B cell (primary cell): ENCODE data around the gene PLD5. TPM values are rescaled to one million over a fixed set of nuclear protein-coding genes. Genes with fewer than 3 reads are reported as not detected.

Source experiments
- ATAC-seq: fragments of 200-7000 bp; cut with Tn5 transposase; one replicate; pipeline ENCODE4 v1.10.0; 2021; ENCODE audit warnings: low read depth, mild to moderate bottlenecking, moderate number of reproducible peaks, moderate library complexity
- CTCF ChIA-PET: fragments of 350-600 bp; sonication (Branson Sonifier 250); formaldehyde crosslinking; loops from one replicate; lab custom pipeline; 2021; ENCODE audit warnings: antibody characterized with exemption, inconsistent platforms; lab: Charles Lee
- POLR2A ChIA-PET: fragments of 350-600 bp; sonication (Branson Sonifier 250); formaldehyde crosslinking; loops from one replicate; lab custom pipeline; 2021; ENCODE audit warnings: antibody characterized with exemption; lab: Charles Lee
- DNase-seq: peaks from one replicate; pipeline ENCODE4 v3.0.0; 2013
- H2AFZ ChIP-seq: 2 replicates; pipeline ENCODE4 v1.6.1; 2012; ENCODE audit warnings: mild to moderate bottlenecking, low read depth, low read length; ENCODE audit not compliant: insufficient read depth, poor library complexity, severe bottlenecking
- H3K27ac ChIP-seq, 2 donors: 1 replicate in 1 of 2; 2 replicates in 1 of 2; pipeline ENCODE4 v1.5.1; 2012 to 2013; ENCODE audit warnings: low read length in 2 of 2, mild to moderate bottlenecking in 2 of 2, moderate library complexity in 1 of 2
- H3K27me3 ChIP-seq, 4 experiments: fragments of 200-600 bp in 1 of 4; sonication (generic) in 1 of 4; replicated peaks in 1 of 4; 1 replicate in 2 of 4; 2 replicates in 2 of 4; pipeline versions ENCODE4 v1.6.1 to v1.7.0; 2013 to 2016; ENCODE audit warnings: low read length in 3 of 4, mild to moderate bottlenecking in 2 of 4, mixed read lengths in 1 of 4, moderate library complexity in 1 of 4; ENCODE audit not compliant: insufficient read depth in 4 of 4, control insufficient read depth in 3 of 4; ENCODE audit errors: control extremely low read depth in 1 of 4
- H3K36me3 ChIP-seq, 2 experiments: replicated peaks in 1 of 2; 1 replicate in 1 of 2; 2 replicates in 1 of 2; pipeline versions ENCODE4 v1.6.1 to v1.7.1; 2013; ENCODE audit warnings: low read length in 1 of 2; ENCODE audit not compliant: insufficient read depth in 2 of 2, control insufficient read depth in 1 of 2; ENCODE audit errors: control extremely low read depth in 1 of 2, extremely low read depth in 1 of 2
- H3K4me1 ChIP-seq, 2 donors: fragments of 200-600 bp in 1 of 2; sonication (generic) in 1 of 2; 1 replicate in 1 of 2; 2 replicates in 1 of 2; pipeline versions ENCODE4 v1.5.1 to v1.6.1; 2013 to 2017; ENCODE audit warnings: low read length in 2 of 2; ENCODE audit not compliant: control insufficient read depth in 2 of 2, insufficient read depth in 2 of 2
- H3K4me2 ChIP-seq: replicated peaks from 2 replicates; pipeline ENCODE3; 2012; ENCODE audit warnings: mild to moderate bottlenecking, low read depth, low read length; ENCODE audit not compliant: poor library complexity, severe bottlenecking
- H3K4me3 ChIP-seq, 5 experiments: fragments of 200-600 bp in 1 of 5; sonication (generic) in 1 of 5; 1 replicate in 3 of 5; 2 replicates in 2 of 5; pipeline versions ENCODE4 v1.5.1 to v1.7.0; 2011 to 2016; ENCODE audit warnings: low read length in 4 of 5, mild to moderate bottlenecking in 4 of 5, low read depth in 2 of 5, control low read depth in 1 of 5, moderate library complexity in 1 of 5; ENCODE audit not compliant: insufficient read depth in 1 of 5; ENCODE audit errors: control extremely low read depth in 1 of 5, extremely low read depth in 1 of 5
- H3K79me2 ChIP-seq: fragments of 200-600 bp; sonication (generic); one replicate; pipeline ENCODE4 v1.6.0; 2016; ENCODE audit warnings: low read length; ENCODE audit not compliant: control insufficient read depth, insufficient read depth
- H3K9ac ChIP-seq: fragments of 200-600 bp; sonication (generic); 2 replicates; pipeline ENCODE4 v1.6.1; 2017; ENCODE audit warnings: mild to moderate bottlenecking, low read length, moderate library complexity
- H3K9me3 ChIP-seq, 3 donors: one replicate each; pipeline versions ENCODE4 v1.6.1 to v1.7.1; 2013; ENCODE audit warnings: low read length in 2 of 3; ENCODE audit not compliant: control insufficient read depth in 2 of 3, insufficient read depth in 1 of 3; ENCODE audit errors: control extremely low read depth in 1 of 3
- H4K20me1 ChIP-seq: 2 replicates; pipeline ENCODE4 v1.6.0; 2012; ENCODE audit warnings: mild to moderate bottlenecking, low read length; ENCODE audit not compliant: insufficient read depth, control insufficient read depth, poor library complexity, severe bottlenecking
- H3K27ac Mint-ChIP-seq: one replicate; pipeline ENCODE4 v1.8.0; 2021; ENCODE audit warnings: mixed read lengths
- H3K27me3 Mint-ChIP-seq: one replicate; pipeline ENCODE4 v1.8.0; 2021; ENCODE audit warnings: mixed read lengths
- H3K4me1 Mint-ChIP-seq: one replicate; pipeline ENCODE4 v1.8.0; 2021; ENCODE audit warnings: mixed read lengths
- H3K4me3 Mint-ChIP-seq: one replicate; pipeline ENCODE4 v1.8.0; 2021; ENCODE audit warnings: mixed read lengths
- H3K9me3 Mint-ChIP-seq: one replicate; pipeline ENCODE4 v1.8.0; 2022; ENCODE audit warnings: mixed read lengths; ENCODE audit not compliant: insufficient read depth
- CTCF ChIP-seq: fragments of 200-600 bp; IDR thresholded peaks from one replicate; pipeline ENCODE4 v1.8.0; 2022; ENCODE audit warnings: antibody characterized with exemption, mild to moderate bottlenecking
- EZH2 ChIP-seq: IDR thresholded peaks from 2 replicates; pipeline ENCODE4 v1.6.1; 2012; ENCODE audit warnings: borderline replicate concordance, low read depth, mild to moderate bottlenecking, moderate library complexity, low read length; ENCODE audit not compliant: insufficient read depth, poor library complexity, severe bottlenecking
- WGBS: methylation state at CpG from one replicate; pipeline ENCODE4 v1.1.5; 2013; ENCODE audit warnings: missing lambda C conversion rate; ENCODE audit not compliant: insufficient coverage; 5-methylcytosine and 5-hydroxymethylcytosine counted together
- intact Hi-C: fragments of 100-400 bp; cut with micrococcal nuclease; formaldehyde crosslinking; loops from one replicate; pipeline ENCODE4 v1.10.0; 2022
- polyA plus RNA-seq: library from polyadenylated mRNA; depleted of rRNA; stranded (reverse); fragments of >200 nt; gene quantifications from 2 replicates; pipeline ENCODE4 v1.2.3, GENCODE V29; 2012
- total RNA-seq, 2 donors: library from RNA; stranded (reverse); fragments of 120-200 nt in 1 of 2; gene quantifications; 1 replicate in 1 of 2; 2 replicates in 1 of 2; pipeline versions ENCODE4 v1.2.3 to v1.2.4, GENCODE V29; 2013 to 2022

PLD5 gene
- total and polyA plus RNA-seq, 2 donors (not counting 1 experiment from before 2014, with no cell fraction given) = 0.37 to 1.9 TPM

- Histone ChIP-seq H3K27me3 (peaks cover 0 to 6% (median 0%) of the 10 kb centered on the region in 4 experiments), H3K4me2 (no peak overlapping the region), H3K4me1 (no peaks in the 10 kb centered on the region), H3K9me3 (peaks cover 0 to 12% (median 0%) of the 10 kb centered on the region in 3 donors), H3K79me2 (no peaks in the 10 kb centered on the region), H3K9ac (no peak overlapping the region), H3K36me3 (no peaks in the 10 kb centered on the region), H4K20me1 (no peaks in the 10 kb centered on the region), H3K27ac (no peak overlapping the region), H2AFZ (no peak overlapping the region), H3K4me3 (no peak overlapping the region)
- DNase-seq = no peak
- Mint-ChIP-seq H3K27me3 (peaks cover 13% of the 10 kb centered on the region), H3K27ac (no peak overlapping the region), H3K4me3 (no peak overlapping the region), H3K4me1 (no peaks in the 10 kb centered on the region), H3K9me3 (peaks cover 5% of the 10 kb centered on the region)
- 89% methylated on average over 2 of the region's 8 CpGs for WGBS
- intact Hi-C loops = no loop called here
- ChIA-PET CTCF (no interaction called here), POLR2A (no interaction called here)
- ATAC-seq = no peak
- TF ChIP-seq EZH2 (no peak), CTCF (no peak)
Observed at GRCh38 chr1:242428399-242429190, 95.9 kb downstream of the PLD5 start.

DNA sequence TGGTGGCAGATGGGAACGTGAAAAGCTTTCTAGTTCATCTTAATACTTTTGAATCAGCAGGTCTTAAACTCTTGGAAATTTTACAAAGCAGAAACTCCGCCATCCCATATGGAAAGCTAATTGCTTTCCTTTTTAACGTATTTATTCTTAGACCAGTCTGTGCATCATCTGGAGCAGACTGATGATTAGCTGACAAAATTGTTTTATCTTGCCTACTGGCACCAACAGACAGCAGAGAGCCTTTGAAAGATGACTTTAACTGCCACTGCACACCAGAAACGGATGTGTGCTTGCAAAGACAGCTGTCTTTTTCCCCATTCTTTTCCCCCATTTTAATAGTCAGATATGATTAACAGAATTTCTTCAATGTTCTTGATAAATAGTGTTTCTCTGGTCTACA is 97.0 kb downstream of the PLD5 start:
- ATAC-seq (no peak), DNase-seq (no peak)
- Histone ChIP-seq H3K4me1 (no peaks in the 10 kb centered on the region), H4K20me1 (no peaks in the 10 kb centered on the region), H3K9ac (no peak overlapping the region), H2AFZ (no peak overlapping the region), H3K27ac (no peak overlapping the region), H3K4me2 (no peak overlapping the region), H3K4me3 (no peak overlapping the region), H3K9me3 (peaks cover 0 to 12% (median 0%) of the 10 kb centered on the region in 3 donors), H3K27me3 (peaks cover 0 to 6% (median 0%) of the 10 kb centered on the region in 4 experiments), H3K79me2 (no peaks in the 10 kb centered on the region), H3K36me3 (no peaks in the 10 kb centered on the region)
- WGBS = 83% methylated on average over 1 of the region's 4 CpGs
- ChIA-PET CTCF (no interaction called here), POLR2A (no interaction called here)
- H3K9me3 Mint-ChIP-seq = peaks cover 5% of the 10 kb centered on the region
- H3K27ac Mint-ChIP-seq = no peak overlapping the region
- H3K4me1 Mint-ChIP-seq = no peaks in the 10 kb centered on the region
- no peak overlapping the region for H3K4me3 Mint-ChIP-seq
- TF ChIP-seq EZH2 (no peak), CTCF (no peak)
- intact Hi-C loops = no loop called here
- peaks cover 16% of the 10 kb centered on the region for H3K27me3 Mint-ChIP-seq
